Stomach (tissue), 9 donors: Measurements from ENCODE around the gene ANAPC2. TPM values are rescaled to one million over a fixed set of nuclear protein-coding genes. Genes with fewer than 3 reads are reported as not detected.

ENCODE experiments used
- DNase-seq, 2 donors: peaks; one replicate each; pipeline versions ENCODE4 v3.0.0 to v3.0.0-alpha.2; 2013 to 2019
- H3K27ac ChIP-seq, 5 donors: fragments of 200-600 bp in 4 of 5; sonication (generic) in 4 of 5; one replicate each; pipeline ENCODE4 v1.5.1; 2013 to 2019; ENCODE audit warnings: mild to moderate bottlenecking in 1 of 5, moderate library complexity in 1 of 5
- H3K27me3 ChIP-seq, 3 donors: fragments of 200-600 bp; sonication (generic); one replicate each; pipeline ENCODE4 v1.5.1; 2017 to 2019; ENCODE audit warnings: mixed run types in 1 of 3
- H3K36me3 ChIP-seq, 4 donors: fragments of 200-600 bp; sonication (generic); 1 replicate in 3 of 4; 2 replicates in 1 of 4; pipeline ENCODE4 v1.5.1; 2016 to 2019
- H3K4me1 ChIP-seq, 4 donors: fragments of 200-600 bp; sonication (generic); one replicate each; pipeline ENCODE4 v1.5.1; 2016 to 2019
- H3K4me3 ChIP-seq, 4 donors: fragments of 200-600 bp; sonication (generic) in 3 of 4; one replicate each; pipeline ENCODE4 v1.5.1; 2016 to 2019; ENCODE audit warnings: mild to moderate bottlenecking in 1 of 4
- H3K9me3 ChIP-seq, 4 donors: fragments of 200-600 bp; sonication (generic); one replicate each; pipeline ENCODE4 v1.5.1; 2016 to 2019
- EP300 ChIP-seq: sonication (generic); formaldehyde crosslinking; IDR thresholded peaks from one replicate; pipeline ENCODE4 v1.6.1; 2017; ENCODE audit warnings: antibody characterized with exemption
- POLR2A ChIP-seq, 4 donors: fragments of 450-650 bp; IDR thresholded peaks; one replicate each; pipeline ENCODE4 v1.6.1; 2016; ENCODE audit warnings: antibody characterized with exemption in 4 of 4, control low read depth in 2 of 4, mild to moderate bottlenecking in 1 of 4, moderate library complexity in 1 of 4
- POLR2AphosphoS5 ChIP-seq, 3 donors: sonication (generic); formaldehyde crosslinking; IDR thresholded peaks; one replicate each; pipeline ENCODE4 v1.6.1; 2016; ENCODE audit warnings: antibody characterized with exemption in 3 of 3
- WGBS, 5 donors: extraction: QIAGEN DNeasy Blood & Tissue Kit in 3 of 5; methylation state at CpG; one replicate each; pipeline versions ENCODE4 v1.1.5 to v1.1.7; 2013 to 2018; 5-methylcytosine and 5-hydroxymethylcytosine counted together
- intact Hi-C: fragments of 100-400 bp; cut with DNase I; formaldehyde crosslinking; loops from one replicate; pipeline ENCODE4 v1.15.1; 2023; ENCODE audit warnings: low total_unique reads
- polyA plus RNA-seq, 3 donors: library from polyadenylated mRNA; stranded (reverse); fragments of 200-250 nt; gene quantifications; one replicate each; pipeline ENCODE4 v1.2.3, GENCODE V29; 2013
- total RNA-seq, 5 donors: library from RNA; depleted of rRNA; stranded (reverse); fragments of >200 nt; gene quantifications; one replicate each; pipeline versions ENCODE4 v1.1.0 to v1.2.3, GENCODE V29; 2014 to 2016
- TF ChIP-seq, protein P1 (sequence below), 7 experiments: fragments of 450-650 bp in 4 of 7; fragments of 200-600 bp in 3 of 7; sonication (generic) in 3 of 7; IDR thresholded peaks; one replicate each; pipeline ENCODE4 v1.5.1; 2016 to 2019; ENCODE audit warnings: antibody characterized with exemption in 7 of 7, control low read depth in 2 of 7, mild to moderate bottlenecking in 1 of 7
- donor health status: healthy with polysubstance abuse.
- donor health status: Bipolar disorder and iron deficiency.
- donor health status: healthy.

ANAPC2 gene
- total and polyA plus RNA-seq, 8 donors, result 26.1 to 147 (median 41.8) TPM

DNA sequence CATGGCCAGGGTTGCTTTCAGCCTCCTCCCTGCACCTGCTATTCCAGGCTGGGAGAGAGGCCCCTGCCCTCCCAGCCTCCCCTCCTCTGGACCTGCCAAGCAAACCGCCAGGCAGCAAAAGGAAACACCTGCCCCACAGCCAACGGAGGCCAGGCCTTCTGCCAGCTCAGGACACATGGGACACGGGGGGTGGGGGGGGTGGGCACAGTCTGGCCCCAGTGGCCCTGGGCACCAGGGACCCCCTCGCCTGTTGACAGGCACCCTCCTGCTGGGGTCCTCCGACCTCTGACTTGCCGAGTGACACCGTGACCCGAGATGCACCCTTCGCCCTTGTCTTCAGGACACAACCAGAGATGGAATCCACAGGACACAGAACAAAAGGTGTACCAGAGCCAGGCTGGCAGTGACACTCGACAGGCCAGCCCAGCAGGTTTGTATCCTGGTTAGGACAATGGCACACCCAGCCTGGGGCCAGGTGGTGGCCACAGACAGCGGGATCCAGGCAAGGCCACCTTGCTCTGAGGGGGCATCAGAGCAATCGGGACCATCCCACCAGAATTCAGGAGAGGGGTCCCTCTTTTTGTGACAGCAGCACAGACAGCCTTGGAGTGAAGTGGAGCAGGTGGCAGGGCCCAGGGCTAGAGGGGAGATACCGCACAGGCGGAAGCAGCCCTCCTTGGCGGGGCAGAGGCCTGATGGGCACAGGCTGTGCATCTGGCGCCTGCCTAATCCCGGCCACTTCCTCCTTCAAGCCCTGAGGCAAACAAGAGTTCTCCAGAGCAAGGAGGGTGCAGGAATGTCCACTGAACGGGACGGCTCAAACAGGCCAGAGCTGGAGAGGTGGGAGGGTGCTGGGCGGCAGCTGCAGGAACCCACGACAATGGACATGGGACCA is 15.2 kb downstream of the ANAPC2 start:
- H3K27me3 ChIP-seq, result peaks cover 0 to 65% (median 48%) of the 10 kb centered on the region in 3 donors
- peak in 1 of 2 donors; percentile 74 for DNase-seq
- H3K27ac ChIP-seq, result peak overlapping the region in 4 of 5 donors; percentile 4 to 35 (median 20)
- TF ChIP-seq, protein P1, sequence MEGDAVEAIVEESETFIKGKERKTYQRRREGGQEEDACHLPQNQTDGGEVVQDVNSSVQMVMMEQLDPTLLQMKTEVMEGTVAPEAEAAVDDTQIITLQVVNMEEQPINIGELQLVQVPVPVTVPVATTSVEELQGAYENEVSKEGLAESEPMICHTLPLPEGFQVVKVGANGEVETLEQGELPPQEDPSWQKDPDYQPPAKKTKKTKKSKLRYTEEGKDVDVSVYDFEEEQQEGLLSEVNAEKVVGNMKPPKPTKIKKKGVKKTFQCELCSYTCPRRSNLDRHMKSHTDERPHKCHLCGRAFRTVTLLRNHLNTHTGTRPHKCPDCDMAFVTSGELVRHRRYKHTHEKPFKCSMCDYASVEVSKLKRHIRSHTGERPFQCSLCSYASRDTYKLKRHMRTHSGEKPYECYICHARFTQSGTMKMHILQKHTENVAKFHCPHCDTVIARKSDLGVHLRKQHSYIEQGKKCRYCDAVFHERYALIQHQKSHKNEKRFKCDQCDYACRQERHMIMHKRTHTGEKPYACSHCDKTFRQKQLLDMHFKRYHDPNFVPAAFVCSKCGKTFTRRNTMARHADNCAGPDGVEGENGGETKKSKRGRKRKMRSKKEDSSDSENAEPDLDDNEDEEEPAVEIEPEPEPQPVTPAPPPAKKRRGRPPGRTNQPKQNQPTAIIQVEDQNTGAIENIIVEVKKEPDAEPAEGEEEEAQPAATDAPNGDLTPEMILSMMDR (IDR thresholded peaks at IDR 0.05), result no peak
- TF ChIP-seq EP300 (no peak), POLR2AphosphoS5 (IDR thresholded peaks at IDR 0.05) (no peak), POLR2A (IDR thresholded peaks at IDR 0.05) (no peak)
- H3K9me3 ChIP-seq, result no peaks in the 10 kb centered on the region
- no peak overlapping the region for H3K4me3 ChIP-seq
- 28 to 55% (median 36%) methylated on average over 18 to 21 of the region's 21 CpGs for WGBS, 5 donors
- intact Hi-C loops, result no loop called here
- peaks cover 40 to 78% (median 63%) of the 10 kb centered on the region in 4 donors for H3K4me1 ChIP-seq
- H3K36me3 ChIP-seq, result peaks cover 3 to 16% (median 7%) of the 10 kb centered on the region in 4 donors

- intact Hi-C loops, result no loop called here
- Histone ChIP-seq H3K9me3 (no peaks in the 10 kb centered on the region), H3K27me3 (peaks cover 11 to 84% (median 67%) of the 10 kb centered on the region in 3 donors), H3K4me3 (no peak overlapping the region), H3K27ac (peak overlapping the region in 1 of 5 donors; percentile 1), H3K36me3 (no peaks in the 10 kb centered on the region), H3K4me1 (peaks cover 53 to 94% (median 74%) of the 10 kb centered on the region in 4 donors)
- 83 to 89% (median 87%) methylated on average over 16 to 22 of the region's 22 CpGs for WGBS, 5 donors
- TF ChIP-seq POLR2A (IDR thresholded peaks at IDR 0.05), result no peak
- no peak for TF ChIP-seq EP300
- no peak for TF ChIP-seq POLR2AphosphoS5 (IDR thresholded peaks at IDR 0.05)
- TF ChIP-seq, protein P1 (IDR thresholded peaks at IDR 0.05), result no peak
- DNase-seq, result no peak
Measured at GRCh38 chr9:137171149-137171900, 17.0 kb downstream of the ANAPC2 start.

GRCh38 chr9:137170486-137171148 is 17.7 kb downstream of the ANAPC2 start:
- peaks cover 13 to 91% (median 74%) of the 10 kb centered on the region in 3 donors for H3K27me3 ChIP-seq
- TF ChIP-seq POLR2AphosphoS5 (IDR thresholded peaks at IDR 0.05) (no peak), POLR2A (IDR thresholded peaks at IDR 0.05) (no peak), EP300 (no peak)
- TF ChIP-seq, protein P1 (IDR thresholded peaks at IDR 0.05), result no peak
- peak overlapping the region in 1 of 5 donors; percentile 1 for H3K27ac ChIP-seq
- H3K4me1 ChIP-seq, result peaks cover 53 to 91% (median 70%) of the 10 kb centered on the region in 4 donors
- no peak overlapping the region for H3K4me3 ChIP-seq
- intact Hi-C loops, result no loop called here
- H3K36me3 ChIP-seq, result no peaks in the 10 kb centered on the region
- no peak for DNase-seq
- H3K9me3 ChIP-seq, result no peaks in the 10 kb centered on the region
- 47 to 69% (median 58%) methylated on average over 3 to 14 of the region's 14 CpGs for WGBS, 5 donors

DNA sequence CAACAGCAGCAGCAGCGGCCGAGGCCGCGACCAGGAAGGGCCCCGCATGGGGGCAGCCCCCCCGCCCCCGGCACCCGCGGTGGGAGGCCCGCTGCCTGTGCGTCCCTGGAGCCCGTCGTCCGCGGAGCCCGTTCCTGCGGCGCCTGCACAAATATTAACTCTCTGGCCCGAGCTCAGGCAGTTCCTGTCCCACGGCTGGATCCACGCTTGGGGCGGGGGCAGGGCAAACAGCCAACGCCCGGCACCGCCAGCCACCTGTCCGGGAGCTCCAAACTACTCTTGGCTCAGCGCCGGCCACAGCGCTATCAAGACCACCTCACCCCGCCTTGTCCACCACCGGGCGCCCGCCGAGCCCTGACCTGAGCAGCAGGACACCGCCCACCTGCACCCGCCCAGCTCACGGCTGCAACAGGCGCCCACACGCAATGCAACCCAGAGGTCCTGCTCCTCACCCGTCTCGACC is 18.4 kb downstream of the ANAPC2 start, which contains the start of gene LRRC26:
LRRC26 (minus strand) TSS at position 156 of the 463 bp plus-strand sequence; CDS start at position 48, 108 bp downstream.
- intact Hi-C loops, result no loop called here
- peaks cover 20 to 98% (median 80%) of the 10 kb centered on the region in 3 donors for H3K27me3 ChIP-seq
- H3K4me1 ChIP-seq, result peaks cover 50 to 84% (median 63%) of the 10 kb centered on the region in 4 donors
- TF ChIP-seq POLR2A (IDR thresholded peaks at IDR 0.05) (no peak), EP300 (no peak), POLR2AphosphoS5 (IDR thresholded peaks at IDR 0.05) (no peak)
- TF ChIP-seq, protein P1 (IDR thresholded peaks at IDR 0.05), result no peak
- peak; percentile 52 to 79 for DNase-seq
- H3K4me3 ChIP-seq, result peak within 1 kb of the TSS; percentile 42 to 56 (median 46)
- H3K9me3 ChIP-seq, result no peaks in the 10 kb centered on the region
- peak within 1 kb of the TSS; percentile 18 to 74 (median 25) for H3K27ac ChIP-seq
- H3K36me3 ChIP-seq, result no peaks in the 10 kb centered on the region
- WGBS, 5 donors, result 6 to 28% (median 13%) methylated on average over 10 to 41 of the region's 41 CpGs
